HG03139 (cell line): ENCODE results near the gene IFNB1.

ENCODE experiments used
- ATAC-seq: cut with Tn5 transposase; IDR thresholded peaks from one replicate; pipeline ENCODE4 v1.9.1; 2021; ENCODE audit not compliant: unreplicated experiment

The IFNB1 gene

GRCh38 chr9:21077781-21078180 is at the start of gene IFNB1:
TSS of gene IFNB1 (minus strand) at chr9:21077942. CDS start at chr9:21077869, 73 bp downstream.
- no peak for ATAC-seq

- ATAC-seq: peak; percentile 90
Measured at GRCh38 chr9:21121595-21122251, 44.0 kb upstream of the IFNB1 start.

DNA sequence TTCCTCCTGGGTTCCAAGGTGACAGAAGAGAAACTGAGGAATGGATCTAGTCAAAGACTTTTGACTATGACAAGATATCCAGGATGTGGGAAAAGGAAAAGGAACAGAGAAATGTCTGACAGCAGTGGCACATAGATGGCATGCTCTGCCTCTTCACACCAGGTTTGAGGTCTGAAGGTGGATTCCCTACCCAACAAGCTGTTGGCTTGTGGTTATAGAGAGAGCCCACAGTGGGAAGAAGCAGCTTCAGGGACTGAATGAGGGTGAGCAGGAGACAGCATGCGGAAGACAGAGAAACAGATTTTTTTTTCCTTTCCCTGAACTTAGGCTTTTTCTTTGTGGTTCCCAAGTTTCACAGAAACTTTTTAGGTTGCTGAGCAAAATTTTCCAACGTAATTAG is 43.3 kb upstream of the IFNB1 start:
- no peak for ATAC-seq

DNA sequence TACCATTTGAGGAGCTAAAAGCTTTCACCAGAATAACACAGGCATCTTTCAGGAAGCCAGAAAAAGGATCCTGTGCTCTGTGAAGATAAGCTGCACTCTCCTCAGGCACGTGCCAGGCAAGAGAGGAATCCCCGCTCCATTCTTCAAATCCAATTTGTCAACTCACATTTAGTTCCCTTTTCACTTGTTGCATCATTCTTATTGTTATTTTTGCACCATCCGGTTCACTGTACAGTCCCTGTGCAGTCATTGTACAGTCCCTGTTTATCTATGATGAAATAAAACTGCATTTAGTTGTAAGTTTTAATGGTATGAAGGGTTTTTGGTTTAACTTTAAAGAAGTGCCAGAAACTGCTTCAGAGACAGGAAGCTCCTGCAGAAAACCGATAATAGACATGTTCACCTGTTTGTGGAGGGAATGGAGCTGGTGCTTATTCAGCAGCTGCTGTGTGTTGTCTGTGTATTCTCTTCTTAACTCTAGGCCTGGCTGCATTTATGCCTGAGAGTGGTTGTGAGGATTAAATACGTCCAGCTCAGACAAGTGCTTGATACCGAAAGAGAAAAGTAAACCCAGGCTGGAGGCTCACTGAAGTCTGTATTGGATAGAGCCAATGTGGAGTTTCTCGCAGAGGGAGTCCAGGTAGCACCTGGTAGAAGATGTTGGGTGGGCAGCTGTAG is 41.5 kb upstream of the IFNB1 start:
- ATAC-seq: no peak

DNA sequence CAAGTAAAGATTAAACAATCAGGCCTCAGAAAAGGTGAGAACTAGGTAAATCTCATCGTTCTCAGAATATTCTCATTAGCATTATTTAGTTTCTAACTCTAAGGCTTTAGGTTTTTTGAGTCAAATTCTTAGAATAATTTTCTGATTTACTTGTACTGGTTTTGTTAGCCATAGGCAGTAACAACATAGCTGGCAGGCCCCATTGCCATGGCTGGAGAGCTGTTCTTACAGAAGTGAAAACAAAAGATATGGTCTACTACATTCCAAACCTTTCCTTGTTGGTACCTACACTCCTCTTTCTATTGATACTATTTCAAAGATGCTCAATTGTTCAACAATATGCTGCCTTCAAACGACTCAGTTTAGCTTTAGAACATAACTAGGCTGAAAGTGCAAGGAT is 36.6 kb upstream of the IFNB1 start:
- no peak for ATAC-seq

DNA sequence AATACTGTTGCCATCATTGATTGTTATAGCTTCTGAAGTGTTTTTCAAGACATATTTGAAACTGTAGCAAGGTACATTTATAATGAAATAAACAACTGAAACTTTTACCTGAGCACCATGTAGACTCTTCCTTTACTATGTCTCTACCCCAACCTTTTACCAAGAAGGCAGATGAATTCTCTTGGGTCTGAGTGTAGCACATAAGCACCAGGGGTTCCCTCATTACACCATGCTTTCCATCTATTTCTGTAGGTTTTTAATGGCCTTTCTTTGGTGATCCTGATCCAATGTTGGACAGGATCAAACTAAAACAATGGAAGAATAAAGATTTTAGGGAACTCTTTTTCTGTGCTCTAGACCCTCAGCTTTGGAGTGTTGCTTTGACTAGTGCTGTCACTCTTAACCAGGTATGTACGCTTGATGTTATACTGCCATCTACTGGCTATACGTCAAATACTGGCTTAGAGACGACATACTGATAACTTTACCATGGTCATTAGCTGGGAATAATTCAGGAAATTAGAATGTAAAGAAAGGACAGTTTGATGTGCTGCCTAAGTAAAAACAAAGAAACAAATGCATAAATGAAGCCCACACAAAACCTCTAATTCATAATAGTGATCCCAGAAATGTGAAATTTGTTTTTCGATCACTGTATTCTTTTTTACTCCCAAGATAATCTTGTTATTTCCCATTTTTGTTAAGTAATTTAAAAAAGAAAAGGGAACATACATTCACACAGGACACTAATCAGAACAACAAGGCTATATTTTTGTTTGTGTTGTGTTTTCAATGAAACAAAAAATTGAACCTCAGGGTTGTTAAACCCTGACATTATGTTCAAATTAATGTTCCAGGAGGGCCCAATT is 33.2 kb upstream of the IFNB1 start:
- ATAC-seq: peak; percentile 82

GRCh38 chr9:21104787-21105186 is 27.0 kb upstream of the IFNB1 start:
- ATAC-seq: no peak

GRCh38 chr9:21102305-21102704 is 24.6 kb upstream of the IFNB1 start:
- no peak for ATAC-seq

- no peak for ATAC-seq
Measured at GRCh38 chr9:21097817-21098216, 20.1 kb upstream of the IFNB1 start.

GRCh38 chr9:21096901-21097255 is 19.1 kb upstream of the IFNB1 start:
- ATAC-seq: no peak

GRCh38 chr9:21096172-21096900 is 18.6 kb upstream of the IFNB1 start:
- ATAC-seq: peak; percentile 66

GRCh38 chr9:21095561-21095960 is 17.8 kb upstream of the IFNB1 start:
- ATAC-seq: no peak

GRCh38 chr9:21086538-21086937 is 8.8 kb upstream of the IFNB1 start:
- ATAC-seq: no peak

GRCh38 chr9:21085005-21085404 is 7.3 kb upstream of the IFNB1 start:
- no peak for ATAC-seq

- no peak for ATAC-seq
Measured at GRCh38 chr9:21084242-21084850, 6.6 kb upstream of the IFNB1 start.

DNA sequence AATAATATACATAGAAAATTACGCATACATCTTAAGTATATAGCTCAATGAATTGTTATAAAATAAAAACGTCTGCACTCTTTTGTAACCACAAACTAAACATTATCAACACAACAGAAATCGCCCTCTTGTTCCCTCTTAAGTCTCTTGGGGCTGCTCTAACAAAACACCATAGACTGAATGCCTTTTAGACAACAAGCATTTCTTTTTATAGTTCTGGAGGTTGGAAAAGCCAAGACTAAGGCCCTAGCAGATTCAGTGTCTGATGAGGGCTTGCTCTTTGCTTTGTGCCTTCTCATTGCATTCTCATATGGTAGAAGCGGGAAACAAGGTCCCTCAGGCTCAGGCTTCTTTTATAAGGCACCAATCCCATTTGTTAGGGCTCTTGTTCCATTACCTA is 4.9 kb upstream of the IFNB1 start:
- no peak for ATAC-seq

- ATAC-seq: no peak
Measured at GRCh38 chr9:21081999-21082398, 4.3 kb upstream of the IFNB1 start.

DNA sequence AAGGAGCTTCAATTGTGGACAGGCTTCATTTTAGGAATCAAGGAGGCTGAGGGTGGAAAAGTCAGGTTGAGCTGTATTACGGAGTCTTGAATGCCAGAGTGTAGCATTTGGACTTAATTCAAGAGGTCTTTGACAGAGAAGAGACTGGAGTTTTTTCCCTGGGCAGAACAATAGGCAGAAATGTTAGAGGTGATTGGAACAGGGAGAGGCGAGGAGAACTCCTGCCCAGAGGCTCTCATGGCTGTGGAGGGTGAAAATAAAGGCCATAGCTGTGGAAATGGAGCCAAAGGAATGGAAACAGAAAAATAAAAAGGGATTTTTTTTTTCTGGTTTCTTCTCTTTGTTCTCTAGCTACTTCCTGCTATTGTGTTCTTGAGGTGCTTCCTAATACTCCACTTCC is 3.7 kb upstream of the IFNB1 start:
- ATAC-seq: no peak

GRCh38 chr9:21080793-21081192 is 3.1 kb upstream of the IFNB1 start:
- no peak for ATAC-seq

- ATAC-seq: no peak
Measured at GRCh38 chr9:21078702-21079101, 960 bp upstream of the IFNB1 start.

DNA sequence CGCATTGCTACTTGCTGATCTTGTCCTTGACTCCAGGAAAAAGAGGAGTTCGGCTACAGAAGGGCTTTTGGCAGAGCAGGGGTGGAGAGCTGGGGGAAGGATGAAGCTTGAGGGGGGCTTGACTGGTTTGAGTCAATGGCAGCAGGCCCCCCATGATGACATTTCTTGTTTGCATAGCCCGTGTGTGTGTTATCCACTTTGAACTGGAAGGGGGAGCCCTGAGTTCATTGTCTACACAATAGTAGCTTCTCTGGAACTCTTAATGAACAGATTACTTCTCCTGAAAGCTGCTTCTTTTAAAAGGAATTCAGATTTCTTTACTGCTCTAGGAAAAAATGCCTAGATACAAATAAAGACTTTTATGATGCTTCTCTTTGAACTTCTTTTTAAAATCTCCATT is 2.3 kb downstream of the IFNB1 start:
- no peak for ATAC-seq
